Right ventricle myocardium inferior (tissue), 1 donor: ENCODE measurements around the gene TRIM46. TPM values are rescaled to one million over a fixed set of nuclear protein-coding genes. Genes with fewer than 3 reads are reported as not detected.
A peak's percentile ranks its signal among the peaks of the same experiment; 100 is the strongest.

ENCODE experiments used
- ATAC-seq: fragments of 200-7000 bp; cut with Tn5 transposase; one replicate; pipeline ENCODE4 v1.9.1; 2020; ENCODE audit warnings: mild to moderate bottlenecking, moderate library complexity
- DNase-seq: peaks from one replicate; pipeline ENCODE4 v3.0.0; 2021; ENCODE audit errors: missing footprints
- intact Hi-C: fragments of 100-400 bp; cut with DNase I; formaldehyde crosslinking; loops from one replicate; pipeline ENCODE4 v1.11.0; 2022
- long read RNA-seq: library from polyadenylated mRNA; unstranded; transcript quantifications from one replicate; pipeline ENCODE4 v2.0.0, GENCODE V29; 2021
- total RNA-seq: library from RNA; stranded (reverse); fragmentation: NEBNext Ultra II Directional; extraction: Animal tissue kit (Norgen Biotek cat#: 25700); gene quantifications from one replicate; pipeline ENCODE4 v1.2.1, GENCODE V29; 2021
- donor health status: DM: no; HTN: yes; CAD: no; lungs with severe emphysema.

Gene TRIM46
- 0.16 TPM for total RNA-seq
- long read RNA-seq: 0 reads

GRCh38 chr1:155173478-155174323 is at the start of gene TRIM46:
TRIM46 (plus strand) TSS chr1:155173849; CDS start chr1:155173967, 118 bp downstream.
- ATAC-seq (no peak), DNase-seq (no peak)
- intact Hi-C loops: no loop called here

DNA sequence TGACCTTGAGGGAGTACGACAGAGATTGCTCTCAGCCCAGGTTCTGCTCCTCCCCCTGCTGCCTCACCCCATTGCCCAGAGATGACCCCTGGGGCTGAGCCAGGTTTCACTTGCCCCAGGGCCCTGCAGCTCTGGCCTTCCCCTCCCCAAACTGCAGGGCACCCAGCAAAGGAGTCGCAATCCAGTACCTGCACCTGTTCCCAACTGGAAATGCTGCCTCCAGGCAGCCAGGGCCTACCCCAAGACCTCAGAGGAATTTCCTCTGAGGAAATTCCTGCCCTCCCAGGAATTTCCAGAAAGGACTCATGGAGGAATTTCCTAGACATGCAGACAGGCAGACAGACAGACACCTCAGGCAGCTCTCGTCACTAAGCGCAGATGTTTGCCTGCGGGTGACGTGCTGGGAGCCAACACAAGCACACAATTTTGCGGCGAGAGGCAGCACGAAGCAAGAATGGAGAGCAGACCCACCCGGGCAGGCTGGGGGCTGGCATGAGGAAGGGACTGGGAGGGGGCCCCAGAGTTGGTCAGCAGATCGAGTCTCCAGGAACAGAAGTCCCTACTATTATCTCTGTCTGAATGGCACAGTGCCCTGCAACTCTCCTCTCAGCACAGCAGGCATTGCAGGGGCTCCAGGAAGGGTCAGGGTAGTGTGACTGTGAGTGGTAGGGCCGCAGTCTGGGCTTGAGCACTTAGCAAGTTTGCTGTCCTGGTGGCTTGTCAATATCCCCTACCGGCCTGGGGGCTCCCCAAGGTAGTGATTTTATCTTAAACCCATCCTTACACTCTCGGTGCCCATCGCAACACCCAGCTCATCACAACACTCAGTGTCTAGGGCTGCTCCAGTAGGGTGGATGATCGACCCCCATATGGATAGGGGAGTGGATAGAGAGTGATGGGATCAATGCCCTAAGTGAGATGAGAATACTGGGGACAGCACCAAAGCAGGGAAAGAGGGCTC is 48.9 kb upstream of the TRIM46 start:
- ATAC-seq: no peak
- intact Hi-C loops: no loop called here
- DNase-seq: no peak

GRCh38 chr1:155125511-155125945 is 48.1 kb upstream of the TRIM46 start:
- DNase-seq (no peak), ATAC-seq (no peak)
- intact Hi-C loops: no loop called here

GRCh38 chr1:155125946-155126555 is 47.6 kb upstream of the TRIM46 start:
- intact Hi-C loops: loop anchor here (2.0 kb wide), 1 partner anchor 31 kb away; no protein-coding TSS in a partner anchor
- ATAC-seq (peak; percentile 21), DNase-seq (peak; percentile 76)

GRCh38 chr1:155126556-155127104 is 47.0 kb upstream of the TRIM46 start:
- intact Hi-C loops: loop anchor here (2.0 kb wide), 1 partner anchor 32 kb away; no protein-coding TSS in a partner anchor
- peak; percentile 0 for ATAC-seq
- DNase-seq: no peak

GRCh38 chr1:155127105-155127966 is 46.3 kb upstream of the TRIM46 start, which contains the start of gene EFNA1:
EFNA1 (plus strand) TSS chr1:155127876; CDS start chr1:155127978, 102 bp downstream.
- intact Hi-C loops: loop anchor here (2.0 kb wide), 1 partner anchor 33 kb away; no protein-coding TSS in a partner anchor
- ATAC-seq (peak; percentile 66), DNase-seq (peak; percentile 82)

- DNase-seq (no peak), ATAC-seq (no peak)
- intact Hi-C loops: loop anchor here (2.0 kb wide), 2 partner anchors 33 to 39 kb away; no protein-coding TSS in a partner anchor
Measured at GRCh38 chr1:155127967-155128754, 45.5 kb upstream of the TRIM46 start.

- peak; percentile 17 for ATAC-seq
- no peak for DNase-seq
- intact Hi-C loops: loop anchor here (2.0 kb wide), 1 partner anchor 38 kb away; no protein-coding TSS in a partner anchor
Measured at GRCh38 chr1:155128755-155129473, 44.7 kb upstream of the TRIM46 start.

- DNase-seq (no peak), ATAC-seq (no peak)
- intact Hi-C loops: no loop called here
Measured at GRCh38 chr1:155130272-155131006, 43.2 kb upstream of the TRIM46 start.

DNA sequence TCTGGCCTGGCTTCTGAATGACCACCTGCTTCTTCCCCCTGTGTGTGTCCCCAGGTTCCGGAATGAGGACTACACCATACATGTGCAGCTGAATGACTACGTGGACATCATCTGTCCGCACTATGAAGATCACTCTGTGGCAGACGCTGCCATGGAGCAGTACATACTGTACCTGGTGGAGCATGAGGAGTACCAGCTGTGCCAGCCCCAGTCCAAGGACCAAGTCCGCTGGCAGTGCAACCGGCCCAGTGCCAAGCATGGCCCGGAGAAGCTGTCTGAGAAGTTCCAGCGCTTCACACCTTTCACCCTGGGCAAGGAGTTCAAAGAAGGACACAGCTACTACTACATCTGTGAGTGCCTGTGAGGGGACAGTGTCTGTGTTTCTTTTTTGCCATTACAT is 42.4 kb upstream of the TRIM46 start:
- intact Hi-C loops: no loop called here
- DNase-seq (peak; percentile 81), ATAC-seq (peak; percentile 4)

- no peak for DNase-seq
- intact Hi-C loops: no loop called here
- ATAC-seq: no peak
Measured at GRCh38 chr1:155131856-155132255, 41.8 kb upstream of the TRIM46 start.

DNA sequence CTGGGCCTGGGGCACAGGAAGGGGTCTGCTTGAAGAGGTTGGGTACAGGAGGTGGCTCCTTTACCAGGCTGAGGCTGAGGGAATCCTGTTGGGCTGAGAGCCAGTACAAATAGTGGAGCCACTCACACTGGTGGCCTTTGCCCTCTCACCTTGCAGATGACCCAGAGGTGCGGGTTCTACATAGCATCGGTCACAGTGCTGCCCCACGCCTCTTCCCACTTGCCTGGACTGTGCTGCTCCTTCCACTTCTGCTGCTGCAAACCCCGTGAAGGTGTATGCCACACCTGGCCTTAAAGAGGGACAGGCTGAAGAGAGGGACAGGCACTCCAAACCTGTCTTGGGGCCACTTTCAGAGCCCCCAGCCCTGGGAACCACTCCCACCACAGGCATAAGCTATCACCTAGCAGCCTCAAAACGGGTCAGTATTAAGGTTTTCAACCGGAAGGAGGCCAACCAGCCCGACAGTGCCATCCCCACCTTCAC is 39.8 kb upstream of the TRIM46 start:
- DNase-seq: no peak
- no peak for ATAC-seq
- intact Hi-C loops: no loop called here

DNA sequence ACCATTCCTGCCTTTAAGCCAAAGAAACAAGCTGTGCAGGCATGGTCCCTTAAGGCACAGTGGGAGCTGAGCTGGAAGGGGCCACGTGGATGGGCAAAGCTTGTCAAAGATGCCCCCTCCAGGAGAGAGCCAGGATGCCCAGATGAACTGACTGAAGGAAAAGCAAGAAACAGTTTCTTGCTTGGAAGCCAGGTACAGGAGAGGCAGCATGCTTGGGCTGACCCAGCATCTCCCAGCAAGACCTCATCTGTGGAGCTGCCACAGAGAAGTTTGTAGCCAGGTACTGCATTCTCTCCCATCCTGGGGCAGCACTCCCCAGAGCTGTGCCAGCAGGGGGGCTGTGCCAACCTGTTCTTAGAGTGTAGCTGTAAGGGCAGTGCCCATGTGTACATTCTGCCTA is 39.3 kb upstream of the TRIM46 start:
- ATAC-seq: no peak
- intact Hi-C loops: no loop called here

DNA sequence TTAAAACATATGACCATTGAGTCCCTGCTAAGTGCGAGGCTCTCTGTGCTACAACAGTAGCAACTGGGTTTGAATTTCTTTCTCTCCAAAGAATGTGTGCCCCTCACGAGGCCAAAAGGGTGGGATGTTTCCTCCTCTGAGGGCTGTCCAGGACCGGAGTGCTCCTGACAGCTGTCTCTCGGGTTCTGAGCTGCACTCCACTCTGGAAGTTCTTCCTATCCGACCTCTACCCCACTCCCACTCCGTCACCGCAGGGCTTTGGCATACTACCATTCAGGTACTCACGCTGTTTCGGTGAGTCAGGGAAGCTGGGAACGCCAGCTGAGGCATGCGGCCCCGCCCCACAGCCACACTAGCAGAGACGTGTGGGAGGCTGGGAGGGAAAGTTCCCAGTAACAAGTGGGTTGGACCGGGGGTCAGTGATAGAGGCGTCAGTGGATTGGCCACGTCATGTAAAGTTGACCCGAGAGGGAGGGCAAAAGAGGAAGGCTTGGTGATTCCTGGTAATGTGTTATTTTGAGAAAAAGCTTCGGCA is 38.7 kb upstream of the TRIM46 start:
- intact Hi-C loops: no loop called here
- peak; percentile 89 for DNase-seq
- peak; percentile 70 for ATAC-seq

More for the DNA sequence above, 39.3 kb upstream of the TRIM46 start:
- DNase-seq: no peak
